Measurements from ENCODE around the gene TRUB2. TPM values are rescaled to one million over a fixed set of nuclear protein-coding genes. Genes with fewer than 3 reads are reported as not detected.

TRUB2 gene
- total and polyA plus RNA-seq, 2 of the 13 experiments (the other 11 are each of a cell fraction or from before 2014, with no cell fraction given): 22.3 to 41.2 TPM

- no peak for TF ChIP-seq ZNF720 (CRISPR knock-in tag; IDR thresholded peaks at IDR 0.05)
- peak; percentile 39; the same call in 1 of the 2 replicates for TF ChIP-seq SALL1 (CRISPR knock-in tag; IDR thresholded peaks at IDR 0.05)
- no peak for TF ChIP-seq ZNF512 (CRISPR knock-in tag; IDR thresholded peaks at IDR 0.05)
- TF ChIP-seq FOXO1 (CRISPR knock-in tag; IDR thresholded peaks at IDR 0.05): no peak; the same call in 1 of the 2 replicates
- no peak for TF ChIP-seq ZNF724P (CRISPR knock-in tag; IDR thresholded peaks at IDR 0.05; ENCODE audit: borderline replicate concordance)
- no peak for TF ChIP-seq ZSCAN30 (CRISPR knock-in tag; IDR thresholded peaks at IDR 0.05)
- TF ChIP-seq MXD1 (CRISPR knock-in tag; IDR thresholded peaks at IDR 0.05): peak; percentile 63
- TF ChIP-seq POLR2AphosphoS2 (IDR thresholded peaks at IDR 0.05; ENCODE audit: low read depth, low read length): no peak
- TF ChIP-seq SOX13 (IDR thresholded peaks at IDR 0.05): no peak
- no peak for TF ChIP-seq SOX13 (CRISPR knock-in tag; conservative IDR thresholded peaks at IDR 0.05 in 1 of 2, IDR thresholded peaks at IDR 0.05 in 1 of 2)
- TF ChIP-seq SKIL (CRISPR knock-in tag; IDR thresholded peaks at IDR 0.05; ENCODE audit: borderline replicate concordance): no peak
- TF ChIP-seq EEA1 (CRISPR knock-in tag; IDR thresholded peaks at IDR 0.05; ENCODE audit: borderline replicate concordance): no peak
- no peak for TF ChIP-seq LCORL (IDR thresholded peaks at IDR 0.05)
- 0 out of 2 replicates have a peak, but pooled peaks have one; percentile 35 for TF ChIP-seq LCORL (CRISPR knock-in tag; IDR thresholded peaks at IDR 0.05)
- peak; percentile 81 for TF ChIP-seq NR2C2 (CRISPR knock-in tag; IDR thresholded peaks at IDR 0.05; ENCODE audit: borderline replicate concordance)
- TF ChIP-seq ZSCAN21 (CRISPR knock-in tag; IDR thresholded peaks at IDR 0.05; ENCODE audit: borderline replicate concordance): peak; percentile 90
- TF ChIP-seq NR2F6 (IDR thresholded peaks at IDR 0.05): peak; percentile 89
- peak; percentile 91 for TF ChIP-seq NR2F6 (CRISPR knock-in tag; IDR thresholded peaks at IDR 0.05)
- TF ChIP-seq SP140L (CRISPR knock-in tag; IDR thresholded peaks at IDR 0.05; ENCODE audit: borderline replicate concordance): no peak
- no peak for TF ChIP-seq ISX (CRISPR knock-in tag; conservative IDR thresholded peaks at IDR 0.05)
- TF ChIP-seq HOXD1 (CRISPR knock-in tag; IDR thresholded peaks at IDR 0.05): no peak
- no peak for TF ChIP-seq ZNF224 (CRISPR knock-in tag; IDR thresholded peaks at IDR 0.05)
- TF ChIP-seq KLF16 (CRISPR knock-in tag; IDR thresholded peaks at IDR 0.05): peak in 1 of 2 experiments; percentile 62; a peak in 1 of 4 replicates
- 0 out of 2 replicates have a peak, but pooled peaks have one; percentile 49 for TF ChIP-seq KLF12 (CRISPR knock-in tag; IDR thresholded peaks at IDR 0.05; ENCODE audit: borderline replicate concordance)
- TF ChIP-seq DPF2 (CRISPR knock-in tag; IDR thresholded peaks at IDR 0.05; ENCODE audit: borderline replicate concordance, low read depth): no peak
- no peak for TF ChIP-seq ZNF329 (CRISPR knock-in tag; IDR thresholded peaks at IDR 0.05; ENCODE audit: low read depth)
- no peak for TF ChIP-seq MBNL3 (CRISPR knock-in tag; conservative IDR thresholded peaks at IDR 0.05)
- peak; percentile 80 for TF ChIP-seq CREM (IDR thresholded peaks at IDR 0.05)
- no peak for TF ChIP-seq CREM (CRISPR knock-in tag; IDR thresholded peaks at IDR 0.05)
- TF ChIP-seq SMAD1 (CRISPR knock-in tag; IDR thresholded peaks at IDR 0.05; ENCODE audit: borderline replicate concordance, low read depth): no peak
- TF ChIP-seq ZNF3 (CRISPR knock-in tag; IDR thresholded peaks at IDR 0.05): no peak
These were observed 46.2 kb downstream of the TRUB2 start, which contains the start of gene SWI5 (continued) for GRCh38 chr9:128276008-128276573.
